CD14-positive monocyte (primary cell): ENCODE results near the gene FRMD4A. TPM values are rescaled to one million over a fixed set of nuclear protein-coding genes. Genes with fewer than 3 reads are reported as not detected.

ENCODE experiments used
- DNase-seq, 3 donors: peaks; one replicate each; pipeline ENCODE4 v3.0.0-alpha.2; 2011 to 2022
- H2AFZ ChIP-seq: 2 replicates; pipeline ENCODE4 v1.6.0; 2012; ENCODE audit warnings: mild to moderate bottlenecking, low read depth, low read length, inconsistent platforms; ENCODE audit not compliant: insufficient read depth, poor library complexity, severe bottlenecking
- H3K27ac ChIP-seq, 2 donors: 1 replicate in 1 of 2; 2 replicates in 1 of 2; pipeline ENCODE4 v1.5.1; 2012 to 2013; ENCODE audit warnings: low read length in 2 of 2, control low read depth in 1 of 2, inconsistent platforms in 1 of 2, low read depth in 1 of 2, mild to moderate bottlenecking in 1 of 2
- H3K27me3 ChIP-seq, 2 donors: one replicate each; pipeline versions ENCODE4 v1.6.0 to v1.6.1; 2011 to 2013; ENCODE audit warnings: low read length in 2 of 2; ENCODE audit not compliant: control insufficient read depth in 2 of 2, insufficient read depth in 2 of 2
- H3K36me3 ChIP-seq, 2 donors: replicated peaks in 1 of 2; 1 replicate in 1 of 2; 2 replicates in 1 of 2; pipeline versions ENCODE4 v1.5.1 to v1.6.1; 2012 to 2013; ENCODE audit warnings: low read length in 2 of 2, control low read depth in 1 of 2, inconsistent platforms in 1 of 2, mild to moderate bottlenecking in 1 of 2; ENCODE audit not compliant: insufficient read depth in 2 of 2, control insufficient read depth in 1 of 2
- H3K4me1 ChIP-seq, 2 donors: 1 replicate in 1 of 2; 2 replicates in 1 of 2; pipeline versions ENCODE4 v1.5.1 to v1.6.1; 2012 to 2013; ENCODE audit warnings: low read length in 2 of 2, control low read depth in 1 of 2, inconsistent platforms in 1 of 2, mild to moderate bottlenecking in 1 of 2, moderate library complexity in 1 of 2; ENCODE audit not compliant: insufficient read depth in 2 of 2, control insufficient read depth in 1 of 2
- H3K4me2 ChIP-seq: replicated peaks from 2 replicates; pipeline ENCODE3; 2012; ENCODE audit warnings: low read length, moderate library complexity, mild to moderate bottlenecking; ENCODE audit not compliant: poor library complexity, severe bottlenecking; ENCODE audit errors: extremely low read depth
- H3K4me3 ChIP-seq, 3 experiments: fragments of 200-600 bp in 1 of 3; sonication (generic) in 1 of 3; replicated peaks in 1 of 3; 1 replicate in 2 of 3; 2 replicates in 1 of 3; pipeline ENCODE4 v1.5.1; 2011 to 2013; ENCODE audit warnings: low read length in 3 of 3, mild to moderate bottlenecking in 3 of 3, control low read depth in 2 of 3, low read depth in 2 of 3, inconsistent platforms in 1 of 3, moderate library complexity in 1 of 3
- H3K79me2 ChIP-seq: 2 replicates; pipeline ENCODE4 v1.6.0; 2012; ENCODE audit warnings: mild to moderate bottlenecking, control low read depth, inconsistent platforms, low read length, moderate library complexity; ENCODE audit not compliant: insufficient read depth
- H3K9ac ChIP-seq: 2 replicates; pipeline ENCODE4 v1.6.0; 2017; ENCODE audit warnings: low read length, mild to moderate bottlenecking; ENCODE audit not compliant: insufficient read depth, poor library complexity, severe bottlenecking
- H3K9me3 ChIP-seq, 2 donors: replicated peaks in 1 of 2; 1 replicate in 1 of 2; 2 replicates in 1 of 2; pipeline versions ENCODE4 v1.5.1 to v1.6.1; 2012 to 2013; ENCODE audit warnings: low read length in 2 of 2, control low read depth in 1 of 2; ENCODE audit not compliant: control insufficient read depth in 1 of 2, insufficient read depth in 1 of 2
- H4K20me1 ChIP-seq: 2 replicates; pipeline ENCODE4 v1.6.0; 2012; ENCODE audit warnings: mild to moderate bottlenecking, low read length, control low read depth, moderate library complexity; ENCODE audit not compliant: insufficient read depth
- H3K27ac Mint-ChIP-seq, 7 donors: one replicate each; pipeline ENCODE4 v1.8.0; 2020; ENCODE audit warnings: mild to moderate bottlenecking in 7 of 7, mixed read lengths in 7 of 7, moderate library complexity in 6 of 7, inconsistent platforms in 2 of 7
- H3K27me3 Mint-ChIP-seq, 3 donors: one replicate each; pipeline ENCODE4 v1.8.0; 2021 to 2022; ENCODE audit warnings: low read depth in 3 of 3, mild to moderate bottlenecking in 3 of 3, mixed read lengths in 3 of 3, moderate library complexity in 3 of 3, inconsistent platforms in 1 of 3
- H3K36me3 Mint-ChIP-seq, 2 donors: one replicate each; pipeline ENCODE4 v1.8.0; 2020; ENCODE audit warnings: mixed read lengths in 2 of 2, inconsistent platforms in 1 of 2, mild to moderate bottlenecking in 1 of 2
- H3K4me1 Mint-ChIP-seq: one replicate; pipeline ENCODE4 v1.8.0; 2020; ENCODE audit warnings: mild to moderate bottlenecking, mixed read lengths
- H3K4me3 Mint-ChIP-seq, 2 donors: one replicate each; pipeline ENCODE4 v1.8.0; 2020; ENCODE audit warnings: mild to moderate bottlenecking in 2 of 2, mixed read lengths in 2 of 2, moderate library complexity in 1 of 2
- H3K9me3 Mint-ChIP-seq, 7 donors: one replicate each; pipeline ENCODE4 v1.8.0; 2020 to 2022; ENCODE audit warnings: mixed read lengths in 7 of 7, mild to moderate bottlenecking in 6 of 7, moderate library complexity in 6 of 7, inconsistent platforms in 2 of 7
- CTCF ChIP-seq: fragments of 200-600 bp; IDR thresholded peaks from one replicate; pipeline ENCODE4 v1.8.0; 2022; ENCODE audit warnings: antibody characterized with exemption, mild to moderate bottlenecking
- WGBS: methylation state at CpG from one replicate; pipeline ENCODE4 v1.1.5; 2013; ENCODE audit warnings: missing lambda C conversion rate; ENCODE audit not compliant: insufficient coverage; 5-methylcytosine and 5-hydroxymethylcytosine counted together
- intact Hi-C, 2 donors: fragments of 100-400 bp; cut with micrococcal nuclease; formaldehyde crosslinking; loops; one replicate each; pipeline versions ENCODE4 v1.15.0 to v1.15.1; 2023
- polyA plus RNA-seq, 3 donors: library from polyadenylated mRNA; depleted of rRNA in 1 of 3; unstranded in 2 of 3; stranded (reverse) in 1 of 3; fragments of 300-500 nt in 2 of 3; fragments of >200 nt in 1 of 3; fragmentation: Illumina TruSeq in 2 of 3; gene quantifications; 1 replicate in 2 of 3; 2 replicates in 1 of 3; pipeline ENCODE4 v1.2.3, GENCODE V29; 2012 to 2021

FRMD4A gene
- polyA plus RNA-seq, 3 donors, result 0.12 TPM; not detected in 2

DNA sequence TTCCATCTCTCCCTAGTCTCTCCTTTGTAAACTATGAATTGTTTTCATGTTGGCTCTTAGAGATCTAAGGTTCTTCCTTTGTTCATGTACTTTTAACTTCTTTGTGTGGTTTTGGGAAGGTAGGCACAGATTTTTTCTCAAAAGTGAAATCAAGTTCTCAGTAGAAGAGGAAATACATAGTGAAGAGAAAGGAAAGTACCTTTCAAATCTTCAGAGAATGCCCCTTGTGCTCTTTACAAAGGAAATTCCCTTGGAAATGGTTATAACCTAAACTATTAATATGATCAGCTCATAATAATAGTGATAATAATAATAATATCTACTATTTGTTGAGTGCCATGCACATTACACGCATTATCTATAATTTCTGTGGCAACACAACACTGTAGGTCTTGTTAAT lies 425.4 kb downstream of the FRMD4A start:
- no peak for TF ChIP-seq CTCF
- H3K27ac ChIP-seq, result no peak overlapping the region
- peaks cover 16 to 18% of the 10 kb centered on the region in 2 donors for H3K4me1 ChIP-seq
- H2AFZ ChIP-seq, result no peak overlapping the region
- Mint-ChIP-seq H3K4me3 (no peak overlapping the region), H3K27ac (no peak overlapping the region), H3K9me3 (peaks cover 0 to 4% (median 3%) of the 10 kb centered on the region in 7 donors), H3K36me3 (peaks cover 0 to 2% of the 10 kb centered on the region in 2 donors), H3K4me1 (peaks cover 26% of the 10 kb centered on the region), H3K27me3 (peaks cover 13 to 31% (median 15%) of the 10 kb centered on the region in 3 donors)
- no peaks in the 10 kb centered on the region for H4K20me1 ChIP-seq
- H3K36me3 ChIP-seq, result no peaks in the 10 kb centered on the region
- no peak for DNase-seq
- no peak overlapping the region for H3K4me2 ChIP-seq
- intact Hi-C loops, result no loop called here
- peaks cover 0 to 2% of the 10 kb centered on the region in 2 donors for H3K9me3 ChIP-seq
- WGBS, result no CpG with 5 or more reads among the region's 1 CpG
- no peaks in the 10 kb centered on the region for H3K79me2 ChIP-seq
- H3K27me3 ChIP-seq, result peaks cover under 1 to 2% of the 10 kb centered on the region in 2 donors
- no peak overlapping the region for H3K9ac ChIP-seq
- no peak overlapping the region for H3K4me3 ChIP-seq

- Mint-ChIP-seq H3K4me3 (peak overlapping the region in 1 of 2 donors; percentile 29), H3K4me1 (peaks cover 14% of the 10 kb centered on the region), H3K36me3 (peaks cover 0 to 2% of the 10 kb centered on the region in 2 donors), H3K9me3 (no peaks in the 10 kb centered on the region), H3K27ac (peak overlapping the region in 1 of 7 donors; percentile 8), H3K27me3 (peaks cover 13 to 35% (median 16%) of the 10 kb centered on the region in 3 donors)
- Histone ChIP-seq H3K27me3 (peaks cover 3 to 8% of the 10 kb centered on the region in 2 donors), H2AFZ (no peak overlapping the region), H3K36me3 (no peaks in the 10 kb centered on the region), H3K4me2 (no peak overlapping the region), H3K27ac (no peak overlapping the region), H3K9ac (no peak overlapping the region), H4K20me1 (no peaks in the 10 kb centered on the region), H3K4me1 (peaks cover 6% of the 10 kb centered on the region in 2 donors), H3K4me3 (no peak overlapping the region), H3K9me3 (no peaks in the 10 kb centered on the region), H3K79me2 (no peaks in the 10 kb centered on the region)
- WGBS, result 66% methylated on average over 16 of the region's 16 CpGs
- no peak for DNase-seq
- intact Hi-C loops, result no loop called here
- TF ChIP-seq CTCF, result no peak
Observed at GRCh38 chr10:13904064-13904463, 426.7 kb downstream of the FRMD4A start.
